Measurements from ENCODE around the gene THSD1.

DNA sequence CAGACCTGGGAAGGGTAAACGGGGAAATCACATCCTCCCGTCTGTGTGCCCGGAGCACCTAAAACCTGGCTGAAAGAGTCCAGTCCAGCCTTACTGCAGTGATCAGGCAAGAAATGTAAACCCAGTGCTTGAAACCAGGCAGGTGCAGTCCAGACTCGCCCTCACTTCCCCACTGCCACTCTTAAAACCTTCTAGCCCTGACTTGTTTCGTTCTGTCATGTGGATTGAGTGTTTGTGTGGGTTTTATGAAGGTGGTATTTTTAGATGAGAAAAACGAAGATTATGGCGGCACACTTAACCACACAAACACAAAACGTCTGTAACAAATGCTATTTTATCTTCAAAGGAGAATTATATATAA lies 48.5 kb upstream of the THSD1 start:
- no peak for TF ChIP-seq CTCF (IDR thresholded peaks at IDR 0.05)
- no peak for TF ChIP-seq ZFX (IDR thresholded peaks at IDR 0.05; ENCODE audit: borderline replicate concordance)
